SK-N-SH (cell line): ENCODE data around the gene ADORA2A. TPM values are rescaled to one million over a fixed set of nuclear protein-coding genes. Genes with fewer than 3 reads are reported as not detected.
A peak's percentile ranks its signal among the peaks of the same experiment; 100 is the strongest.

Experiments
- CTCF ChIA-PET: fragments of 300-600, 350-600 bp; formaldehyde crosslinking; extraction: SDS; loops from one replicate; lab custom pipeline; 2021; lab: Yijun Ruan, JAX
- POLR2A ChIA-PET: fragments of 350-600 bp; sonication (Branson Sonifier 250); formaldehyde crosslinking; extraction: SDS; loops from one replicate; lab custom pipeline; 2020; ENCODE audit warnings: antibody characterized with exemption, inconsistent platforms; lab: Yijun Ruan, JAX
- DNase-seq: peaks from one replicate; pipeline ENCODE4 v3.0.0; 2012
- H2AFZ ChIP-seq: fragments of 200-600 bp; sonication (generic); 2 replicates; pipeline ENCODE4 v1.8.1; 2016; ENCODE audit warnings: antibody characterized with exemption, mild to moderate bottlenecking, low read depth
- H3F3A ChIP-seq: fragments of 200-600 bp; sonication (generic); replicated peaks from 2 replicates; pipeline ENCODE3; 2016; ENCODE audit warnings: antibody characterized with exemption, mild to moderate bottlenecking; ENCODE audit not compliant: insufficient read depth
- H3K27ac ChIP-seq, 2 experiments: fragments of 200-500 bp in 1 of 2; fragments of 200-600 bp in 1 of 2; sonication (Bioruptor generic) in 1 of 2; sonication (generic), shearing (Covaris generic) in 1 of 2; 2 replicates each; pipeline versions ENCODE4 v1.5.1 to v1.6.1; 2014 to 2016; ENCODE audit warnings: low read depth in 2 of 2, inconsistent platforms in 1 of 2, low read length in 1 of 2, mild to moderate bottlenecking in 1 of 2, mixed read lengths in 1 of 2
- H3K27me3 ChIP-seq: fragments of 200-600 bp; sonication (generic), shearing (Covaris generic); 2 replicates; pipeline ENCODE4 v1.6.1; 2016; ENCODE audit warnings: mixed run types; ENCODE audit not compliant: insufficient read depth
- H3K36me3 ChIP-seq, 2 experiments: fragments of 200-500 bp in 1 of 2; fragments of 200-600 bp in 1 of 2; sonication (Bioruptor generic) in 1 of 2; sonication (generic) in 1 of 2; replicated peaks in 1 of 2; 2 replicates each; pipeline versions ENCODE3 to v1.5.1; 2014 to 2016; ENCODE audit warnings: low read length in 1 of 2, mild to moderate bottlenecking in 1 of 2; ENCODE audit not compliant: insufficient read depth in 2 of 2, control insufficient read depth in 1 of 2
- H3K4me1 ChIP-seq, 2 experiments: fragments of 200-500 bp in 1 of 2; fragments of 200-600 bp in 1 of 2; sonication (Bioruptor generic) in 1 of 2; sonication (generic), shearing (Covaris generic) in 1 of 2; 2 replicates each; pipeline versions ENCODE4 v1.5.1 to v1.6.1; 2014 to 2016; ENCODE audit warnings: low read depth in 1 of 2, low read length in 1 of 2, mixed run types in 1 of 2; ENCODE audit not compliant: insufficient read depth in 2 of 2, control insufficient read depth in 1 of 2
- H3K4me2 ChIP-seq: fragments of 200-600 bp; sonication (generic), shearing (Covaris generic); 2 replicates; pipeline ENCODE4 v1.6.1; 2017; ENCODE audit warnings: mixed run types
- H3K4me3 ChIP-seq, 2 experiments: fragments of 200-500 bp in 1 of 2; fragments of 200-600 bp in 1 of 2; sonication (Bioruptor generic) in 1 of 2; sonication (generic), shearing (Covaris generic) in 1 of 2; 2 replicates each; pipeline versions ENCODE4 v1.5.1 to v1.8.1; 2014 to 2016; ENCODE audit warnings: low read depth in 2 of 2, inconsistent platforms in 1 of 2, low read length in 1 of 2, mild to moderate bottlenecking in 1 of 2, mixed read lengths in 1 of 2, moderate library complexity in 1 of 2
- H3K79me2 ChIP-seq: fragments of 200-600 bp; sonication (generic); 2 replicates; pipeline ENCODE4 v1.8.1; 2017; ENCODE audit warnings: mild to moderate bottlenecking; ENCODE audit not compliant: insufficient read depth
- H3K9ac ChIP-seq: fragments of 200-600 bp; sonication (generic); 2 replicates; pipeline ENCODE4 v1.6.1; 2017; ENCODE audit warnings: mixed run types
- H3K9me2 ChIP-seq: fragments of 200-600 bp; sonication (generic); 2 replicates; pipeline ENCODE4 v1.6.1; 2017; ENCODE audit warnings: mixed run types
- H3K9me3 ChIP-seq: fragments of 200-600 bp; sonication (generic); 2 replicates; pipeline ENCODE4 v1.6.1; 2017; ENCODE audit warnings: mixed run types, mild to moderate bottlenecking, moderate library complexity
- H4K20me1 ChIP-seq: fragments of 200-600 bp; sonication (generic); 2 replicates; pipeline ENCODE4 v1.6.1; 2017; ENCODE audit warnings: mild to moderate bottlenecking, mixed run types; ENCODE audit not compliant: insufficient read depth
- CHD2 ChIP-seq: fragments of 150-350 bp; IDR thresholded peaks from 2 replicates; pipeline ENCODE4 v1.6.1; 2018; ENCODE audit warnings: low read length; ENCODE audit not compliant: partially characterized antibody
- ELF1 ChIP-seq: IDR thresholded peaks from 2 replicates; pipeline ENCODE4 v1.4.0; 2012
- EP300 ChIP-seq, 2 experiments: IDR thresholded peaks; 2 replicates each; pipeline versions ENCODE4 v1.4.0 to v1.6.1; 2012; ENCODE audit warnings: borderline replicate concordance in 1 of 2, low read depth in 1 of 2, low read length in 1 of 2
- EZH2phosphoT487 ChIP-seq: fragments of 200-600 bp; sonication (generic); IDR thresholded peaks from 2 replicates; pipeline ENCODE4 v1.6.1; 2017; ENCODE audit warnings: low read depth, mixed run types, mild to moderate bottlenecking, antibody characterized with exemption, moderate library complexity, borderline replicate concordance
- FOSL2 ChIP-seq: IDR thresholded peaks from 2 replicates; pipeline ENCODE4 v1.4.0; 2012; ENCODE audit warnings: low read depth, mild to moderate bottlenecking, moderate library complexity, borderline replicate concordance
- FOXJ3 ChIP-seq: sonication (generic); formaldehyde crosslinking; IDR thresholded peaks from 2 replicates; pipeline ENCODE4 v1.5.1; 2020; ENCODE audit warnings: mild to moderate bottlenecking, missing genetic modification reagents
- FOXM1 ChIP-seq: IDR thresholded peaks from 2 replicates; pipeline ENCODE4 v1.4.0; 2012; ENCODE audit warnings: low read depth, mild to moderate bottlenecking
- GABPA ChIP-seq: IDR thresholded peaks from 2 replicates; pipeline ENCODE4 v1.4.0; 2012; ENCODE audit warnings: low read depth, mild to moderate bottlenecking
- JUND ChIP-seq: IDR thresholded peaks from 2 replicates; pipeline ENCODE4 v1.4.0; 2012
- MEF2A ChIP-seq: IDR thresholded peaks from 2 replicates; pipeline ENCODE4 v1.4.0; 2012; ENCODE audit warnings: low read depth, borderline replicate concordance
- MXI1 ChIP-seq: IDR thresholded peaks from 2 replicates; pipeline ENCODE4 v1.6.1; 2012; ENCODE audit warnings: mild to moderate bottlenecking, low read depth, low read length, improper control_type of control experiment
- NFIC ChIP-seq: IDR thresholded peaks from 2 replicates; pipeline ENCODE4 v1.4.0; 2012; ENCODE audit warnings: borderline replicate concordance
- NRF1 ChIP-seq: IDR thresholded peaks from 2 replicates; pipeline ENCODE4 v1.6.1; 2012; ENCODE audit warnings: low read depth, mild to moderate bottlenecking, low read length
- PBX3 ChIP-seq: IDR thresholded peaks from 2 replicates; pipeline ENCODE4; 2012
- RAD21 ChIP-seq: IDR thresholded peaks from 2 replicates; pipeline ENCODE4 v1.6.1; 2012; ENCODE audit warnings: mild to moderate bottlenecking, low read length
- RCOR1 ChIP-seq: fragments of 150-350 bp; IDR thresholded peaks from 2 replicates; pipeline ENCODE4 v1.6.1; 2017; ENCODE audit warnings: antibody characterized with exemption, low read length
- RXRA ChIP-seq: IDR thresholded peaks from 2 replicates; pipeline ENCODE4 v1.4.0; 2012; ENCODE audit warnings: low read depth, mild to moderate bottlenecking, borderline replicate concordance
- SIN3A ChIP-seq: IDR thresholded peaks from 2 replicates; pipeline ENCODE4 v1.6.1; 2012; ENCODE audit warnings: low read depth, mild to moderate bottlenecking, low read length, moderate library complexity, borderline replicate concordance
- SMC3 ChIP-seq: IDR thresholded peaks from 2 replicates; pipeline ENCODE4 v1.6.1; 2012; ENCODE audit warnings: low read depth, low read length, improper control_type of control experiment
- TAF1 ChIP-seq: IDR thresholded peaks from 2 replicates; pipeline ENCODE4 v1.6.1; 2012; ENCODE audit warnings: low read depth, mild to moderate bottlenecking, low read length, moderate library complexity, borderline replicate concordance
- TCF12 ChIP-seq: IDR thresholded peaks from 2 replicates; pipeline ENCODE4 v1.4.0; 2012
- TEAD4 ChIP-seq: IDR thresholded peaks from 2 replicates; pipeline ENCODE4 v1.4.0; 2012; ENCODE audit warnings: mild to moderate bottlenecking, borderline replicate concordance; ENCODE audit not compliant: insufficient read depth
- USF2 ChIP-seq: fragments of 150-350 bp; IDR thresholded peaks from 2 replicates; pipeline ENCODE4 v1.6.1; 2017; ENCODE audit warnings: antibody characterized with exemption, low read length, low read depth, borderline replicate concordance
- YY1 ChIP-seq: IDR thresholded peaks from 2 replicates; pipeline ENCODE4 v1.4.0; 2012; ENCODE audit warnings: low read depth, mild to moderate bottlenecking
- WGBS: methylation state at CpG from one replicate; pipeline ENCODE4 v1.1.6; 2017; ENCODE audit warnings: low lambda C conversion rate; 5-methylcytosine and 5-hydroxymethylcytosine counted together
- polyA plus RNA-seq, 3 experiments: library from polyadenylated mRNA; depleted of rRNA; stranded (reverse); fragments of >200 nt; gene quantifications; 2 replicates each; pipeline ENCODE4 v1.2.3, GENCODE V29; 2012
- TF ChIP-seq, protein P1 (sequence below): fragments of 200-600 bp; sonication (generic); IDR thresholded peaks from 2 replicates; pipeline ENCODE4 v1.6.1; 2017; ENCODE audit warnings: antibody characterized with exemption, mild to moderate bottlenecking, moderate library complexity
- TF ChIP-seq, protein P2 (sequence below): fragments of 150-350 bp; IDR thresholded peaks from 2 replicates; pipeline ENCODE4 v1.6.1; 2016; ENCODE audit warnings: mild to moderate bottlenecking, low read depth, low read length
- TF ChIP-seq, protein P3 (sequence below): IDR thresholded peaks from 2 replicates; pipeline ENCODE4 v1.4.0; 2012; ENCODE audit warnings: low read depth, borderline replicate concordance

The ADORA2A gene
- polyA plus RNA-seq, 1 of the 3 experiments (the other 2 are of a cell fraction): 9.3 TPM

- H3K4me2 ChIP-seq: peak overlapping the region; percentile 54
- H2AFZ ChIP-seq: no peak overlapping the region
- peaks cover 30 to 82% of the 10 kb centered on the region in 2 experiments for H3K4me1 ChIP-seq
- no peaks in the 10 kb centered on the region for H3K27me3 ChIP-seq
- peaks cover 26% of the 10 kb centered on the region for H3F3A ChIP-seq
- peaks cover 22 to 29% of the 10 kb centered on the region in 2 experiments for H3K36me3 ChIP-seq
- no peak overlapping the region for H3K9ac ChIP-seq
- no peaks in the 10 kb centered on the region for H3K9me3 ChIP-seq
- ChIA-PET CTCF (interaction anchor here (1.0 to 6.9 kb wide), 12 partner anchors 10 to 213 kb away, joined by 3 to 42 read pairs (median 4); no protein-coding TSS in a partner anchor), POLR2A (interaction anchor here (0.6 to 3.4 kb wide), 13 partner anchors 10 to 80 kb away, joined by 3 to 25 read pairs (median 4); no protein-coding TSS in a partner anchor)
- H3K9me2 ChIP-seq: no peaks in the 10 kb centered on the region
- H3K4me3 ChIP-seq: peak overlapping the region in 1 of 2 experiments; percentile 9; a peak in 1 of 4 replicates
- H3K79me2 ChIP-seq: peaks cover 40% of the 10 kb centered on the region
- 6% methylated on average over 3 of the region's 3 CpGs for WGBS
- H4K20me1 ChIP-seq: no peaks in the 10 kb centered on the region; the same call in 1 of the 2 replicates
- peak; percentile 75 for DNase-seq
- H3K27ac ChIP-seq: peak overlapping the region; percentile 78 to 100
- TF ChIP-seq CHD2 (peak; percentile 17), FOXM1 (no peak), NRF1 (no peak), SMC3 (no peak), GABPA (no peak), PBX3 (peak; percentile 90), USF2 (no peak; the same call in 1 of the 2 replicates), RAD21 (peak; percentile 44), TEAD4 (peak; percentile 45; the same call in 1 of the 2 replicates), EZH2phosphoT487 (no peak), NFIC (peak; percentile 96), RXRA (peak; percentile 42; the same call in 1 of the 2 replicates), MEF2A (peak; percentile 97), FOSL2 (peak; percentile 94), ELF1 (peak; percentile 92), MXI1 (peak; percentile 68), TAF1 (no peak; the same call in 1 of the 2 replicates), SIN3A (peak; percentile 91; the same call in 1 of the 2 replicates), TCF12 (peak; percentile 94), JUND (peak; percentile 89), EP300 (IDR thresholded peaks at IDR 0.05; ENCODE audit: borderline replicate concordance in 1 of 2, low read depth in 1 of 2, low read length in 1 of 2) (peak; percentile 75 to 91; a peak in 3 of 4 replicates), YY1 (no peak), RCOR1 (peak; percentile 73), FOXJ3 (CRISPR knock-in tag) (peak; percentile 76)
- TF ChIP-seq, protein P1, sequence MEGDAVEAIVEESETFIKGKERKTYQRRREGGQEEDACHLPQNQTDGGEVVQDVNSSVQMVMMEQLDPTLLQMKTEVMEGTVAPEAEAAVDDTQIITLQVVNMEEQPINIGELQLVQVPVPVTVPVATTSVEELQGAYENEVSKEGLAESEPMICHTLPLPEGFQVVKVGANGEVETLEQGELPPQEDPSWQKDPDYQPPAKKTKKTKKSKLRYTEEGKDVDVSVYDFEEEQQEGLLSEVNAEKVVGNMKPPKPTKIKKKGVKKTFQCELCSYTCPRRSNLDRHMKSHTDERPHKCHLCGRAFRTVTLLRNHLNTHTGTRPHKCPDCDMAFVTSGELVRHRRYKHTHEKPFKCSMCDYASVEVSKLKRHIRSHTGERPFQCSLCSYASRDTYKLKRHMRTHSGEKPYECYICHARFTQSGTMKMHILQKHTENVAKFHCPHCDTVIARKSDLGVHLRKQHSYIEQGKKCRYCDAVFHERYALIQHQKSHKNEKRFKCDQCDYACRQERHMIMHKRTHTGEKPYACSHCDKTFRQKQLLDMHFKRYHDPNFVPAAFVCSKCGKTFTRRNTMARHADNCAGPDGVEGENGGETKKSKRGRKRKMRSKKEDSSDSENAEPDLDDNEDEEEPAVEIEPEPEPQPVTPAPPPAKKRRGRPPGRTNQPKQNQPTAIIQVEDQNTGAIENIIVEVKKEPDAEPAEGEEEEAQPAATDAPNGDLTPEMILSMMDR: no peak
- TF ChIP-seq, protein P2, sequence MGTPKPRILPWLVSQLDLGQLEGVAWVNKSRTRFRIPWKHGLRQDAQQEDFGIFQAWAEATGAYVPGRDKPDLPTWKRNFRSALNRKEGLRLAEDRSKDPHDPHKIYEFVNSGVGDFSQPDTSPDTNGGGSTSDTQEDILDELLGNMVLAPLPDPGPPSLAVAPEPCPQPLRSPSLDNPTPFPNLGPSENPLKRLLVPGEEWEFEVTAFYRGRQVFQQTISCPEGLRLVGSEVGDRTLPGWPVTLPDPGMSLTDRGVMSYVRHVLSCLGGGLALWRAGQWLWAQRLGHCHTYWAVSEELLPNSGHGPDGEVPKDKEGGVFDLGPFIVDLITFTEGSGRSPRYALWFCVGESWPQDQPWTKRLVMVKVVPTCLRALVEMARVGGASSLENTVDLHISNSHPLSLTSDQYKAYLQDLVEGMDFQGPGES: no peak
- TF ChIP-seq, protein P3, sequence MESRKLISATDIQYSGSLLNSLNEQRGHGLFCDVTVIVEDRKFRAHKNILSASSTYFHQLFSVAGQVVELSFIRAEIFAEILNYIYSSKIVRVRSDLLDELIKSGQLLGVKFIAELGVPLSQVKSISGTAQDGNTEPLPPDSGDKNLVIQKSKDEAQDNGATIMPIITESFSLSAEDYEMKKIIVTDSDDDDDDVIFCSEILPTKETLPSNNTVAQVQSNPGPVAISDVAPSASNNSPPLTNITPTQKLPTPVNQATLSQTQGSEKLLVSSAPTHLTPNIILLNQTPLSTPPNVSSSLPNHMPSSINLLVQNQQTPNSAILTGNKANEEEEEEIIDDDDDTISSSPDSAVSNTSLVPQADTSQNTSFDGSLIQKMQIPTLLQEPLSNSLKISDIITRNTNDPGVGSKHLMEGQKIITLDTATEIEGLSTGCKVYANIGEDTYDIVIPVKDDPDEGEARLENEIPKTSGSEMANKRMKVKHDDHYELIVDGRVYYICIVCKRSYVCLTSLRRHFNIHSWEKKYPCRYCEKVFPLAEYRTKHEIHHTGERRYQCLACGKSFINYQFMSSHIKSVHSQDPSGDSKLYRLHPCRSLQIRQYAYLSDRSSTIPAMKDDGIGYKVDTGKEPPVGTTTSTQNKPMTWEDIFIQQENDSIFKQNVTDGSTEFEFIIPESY: no peak
Measured at GRCh38 chr22:24402460-24403192, 24.8 kb upstream of the ADORA2A start.
